WTC11 (cell line): Measurements from ENCODE around the gene CRYBA2. TPM values are rescaled to one million over a fixed set of nuclear protein-coding genes. Genes with fewer than 3 reads are reported as not detected.

Source experiments
- AR ChIP-seq: fragments of 250-450 bp; sonication (Bioruptor Pico); IDR thresholded peaks from 2 replicates; pipeline ENCODE4 v1.9.0; 2021; ENCODE audit warnings: mild to moderate bottlenecking
- CBFB ChIP-seq: sonication (generic); formaldehyde crosslinking; IDR thresholded peaks from 2 replicates; pipeline ENCODE4 v1.8.1; 2022; ENCODE audit warnings: mild to moderate bottlenecking, low read depth, missing genetic modification reagents
- ELF4 ChIP-seq: sonication (generic); formaldehyde crosslinking; IDR thresholded peaks from 2 replicates; pipeline ENCODE4 v1.8.1; 2022; ENCODE audit warnings: low read depth, mild to moderate bottlenecking, moderate library complexity, missing genetic modification reagents
- GTF2I ChIP-seq: fragments of 250-450 bp; sonication (Bioruptor Pico); conservative IDR thresholded peaks from 2 replicates; pipeline ENCODE4 v1.4.0; 2021; ENCODE audit warnings: mild to moderate bottlenecking
- IRF2 ChIP-seq: sonication (generic); formaldehyde crosslinking; IDR thresholded peaks from 2 replicates; pipeline ENCODE4 v1.8.0; 2022; ENCODE audit warnings: low read depth, missing genetic modification reagents, borderline replicate concordance
- MYBL2 ChIP-seq: sonication (generic); formaldehyde crosslinking; IDR thresholded peaks from 2 replicates; pipeline ENCODE4 v1.8.1; 2023; ENCODE audit warnings: mild to moderate bottlenecking, moderate library complexity, missing genetic modification reagents
- PRDM15 ChIP-seq: sonication (generic); formaldehyde crosslinking; IDR thresholded peaks from 2 replicates; pipeline ENCODE4 v1.8.0; 2022; ENCODE audit warnings: missing genetic modification reagents
- SOX15 ChIP-seq: fragments of 250-450 bp; sonication (Bioruptor Pico); IDR thresholded peaks from 2 replicates; pipeline ENCODE4 v1.9.0; 2021; ENCODE audit warnings: mild to moderate bottlenecking
- ZNF138 ChIP-seq: sonication (generic); formaldehyde crosslinking; conservative IDR thresholded peaks from 2 replicates; pipeline ENCODE4 v1.8.1; 2022; ENCODE audit warnings: mild to moderate bottlenecking, moderate library complexity, missing genetic modification reagents
- ZNF532 ChIP-seq: fragments of 250-450 bp; sonication (Bioruptor Pico); IDR thresholded peaks from 2 replicates; pipeline ENCODE4 v1.9.0; 2021; ENCODE audit warnings: mild to moderate bottlenecking, borderline replicate concordance
- total RNA-seq: library from RNA; stranded (reverse); gene quantifications from 3 replicates; pipeline ENCODE4 v1.2.3, GENCODE V29; 2021
- TF ChIP-seq, protein P1 (sequence below): sonication (generic); formaldehyde crosslinking; IDR thresholded peaks from 2 replicates; pipeline ENCODE4 v1.8.0; 2022; ENCODE audit warnings: mild to moderate bottlenecking, missing genetic modification reagents
- TF ChIP-seq, protein P2 (sequence below): sonication (generic); formaldehyde crosslinking; IDR thresholded peaks from 2 replicates; pipeline ENCODE4 v1.8.0; 2023; ENCODE audit warnings: missing genetic modification reagents
- TF ChIP-seq, protein P3 (sequence below): fragments of 250-450 bp; sonication (Bioruptor Pico); conservative IDR thresholded peaks from 2 replicates; pipeline ENCODE4 v1.9.0; 2021; ENCODE audit warnings: mild to moderate bottlenecking

The CRYBA2 gene
- total RNA-seq, 1 experiment from 2014 or later: not detected

GRCh38 chr2:219022616-219023015 lies 29.4 kb upstream of the CRYBA2 start (continued):
- TF ChIP-seq ZNF532 (CRISPR knock-in tag): no peak
- TF ChIP-seq CBFB: no peak
- no peak for TF ChIP-seq ZNF138 (CRISPR knock-in tag)
- TF ChIP-seq GTF2I (CRISPR knock-in tag): no peak
- TF ChIP-seq AR (CRISPR knock-in tag): no peak
- no peak for TF ChIP-seq MYBL2 (CRISPR knock-in tag)
- TF ChIP-seq ELF4: no peak
- no peak for TF ChIP-seq PRDM15 (CRISPR knock-in tag)
- TF ChIP-seq, protein P1, sequence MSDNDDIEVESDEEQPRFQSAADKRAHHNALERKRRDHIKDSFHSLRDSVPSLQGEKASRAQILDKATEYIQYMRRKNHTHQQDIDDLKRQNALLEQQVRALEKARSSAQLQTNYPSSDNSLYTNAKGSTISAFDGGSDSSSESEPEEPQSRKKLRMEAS: no peak
- no peak for TF ChIP-seq IRF2
- TF ChIP-seq, protein P2, sequence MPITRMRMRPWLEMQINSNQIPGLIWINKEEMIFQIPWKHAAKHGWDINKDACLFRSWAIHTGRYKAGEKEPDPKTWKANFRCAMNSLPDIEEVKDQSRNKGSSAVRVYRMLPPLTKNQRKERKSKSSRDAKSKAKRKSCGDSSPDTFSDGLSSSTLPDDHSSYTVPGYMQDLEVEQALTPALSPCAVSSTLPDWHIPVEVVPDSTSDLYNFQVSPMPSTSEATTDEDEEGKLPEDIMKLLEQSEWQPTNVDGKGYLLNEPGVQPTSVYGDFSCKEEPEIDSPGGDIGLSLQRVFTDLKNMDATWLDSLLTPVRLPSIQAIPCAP (CRISPR knock-in tag): no peak
- TF ChIP-seq, protein P3, sequence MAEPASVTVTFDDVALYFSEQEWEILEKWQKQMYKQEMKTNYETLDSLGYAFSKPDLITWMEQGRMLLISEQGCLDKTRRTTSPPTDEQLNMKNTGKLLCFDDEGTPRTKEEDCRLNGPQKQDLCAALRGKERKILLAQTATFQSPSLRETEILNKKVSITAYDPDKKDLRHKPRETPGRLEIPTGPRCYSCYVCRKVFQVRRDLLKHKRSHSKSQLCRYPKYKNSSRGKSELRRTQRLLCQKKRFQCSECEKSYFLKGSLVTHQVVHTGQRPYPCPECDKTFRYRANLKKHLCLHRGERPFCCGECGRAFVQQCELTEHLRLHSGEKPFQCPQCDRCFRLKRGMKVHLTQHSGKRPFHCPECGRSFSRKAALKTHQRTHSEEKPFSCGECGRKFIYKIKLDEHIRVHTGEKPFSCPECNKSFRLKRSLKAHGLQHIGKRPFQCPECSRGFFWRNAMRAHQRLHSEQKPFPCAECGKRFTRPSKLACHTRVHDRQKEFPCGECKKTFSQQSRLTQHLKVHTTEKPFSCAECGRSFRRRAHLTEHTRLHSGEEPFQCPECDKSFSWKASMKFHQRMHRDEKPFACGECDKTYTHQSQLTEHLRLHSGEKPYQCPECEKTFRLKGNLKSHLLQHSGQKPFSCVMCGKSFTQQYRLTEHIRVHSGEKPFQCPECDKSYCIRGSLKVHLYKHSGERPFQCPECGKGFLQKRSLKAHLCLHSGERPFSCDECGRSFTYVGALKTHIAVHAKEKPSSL (CRISPR knock-in tag): no peak
- TF ChIP-seq SOX15 (CRISPR knock-in tag): no peak
- TF ChIP-seq, all 79 proteins: peak for 0
